IMR-90 (cell line): Measurements from ENCODE around the gene HSPA6. TPM values are rescaled to one million over a fixed set of nuclear protein-coding genes. Genes with fewer than 3 reads are reported as not detected.

Source experiments
- ATAC-seq: fragments of 200-7000 bp; cut with Tn5 transposase; 2 replicates; pipeline ENCODE4 v1.9.1; 2020; ENCODE audit warnings: low read depth, mild to moderate bottlenecking, moderate library complexity
- BruUV-seq: library from RNA; stranded (reverse); fragments of 400-500 nt; replicated peaks from 2 replicates; lab custom pipeline; 2021; lab: Mats Ljungman, UMichigan
- CTCF ChIA-PET: fragments of 300-600 bp; formaldehyde crosslinking; extraction: SDS; loops from one replicate; lab custom pipeline; 2021; ENCODE audit warnings: antibody characterized with exemption; lab: Yijun Ruan, JAX
- POLR2A ChIA-PET: fragments of 300-600 bp; sonication (Branson Sonifier 250); formaldehyde crosslinking; loops from one replicate; lab custom pipeline; 2022; ENCODE audit warnings: antibody characterized with exemption; ENCODE audit not compliant: unreplicated experiment; lab: Charles Lee
- DNase-seq: peaks from one replicate; pipeline ENCODE4 v3.0.0; 2013
- H2AFZ ChIP-seq: replicated peaks from 2 replicates; pipeline ENCODE3; 2013; ENCODE audit warnings: low read length, mild to moderate bottlenecking; ENCODE audit not compliant: poor library complexity
- H2AK5ac ChIP-seq: 2 replicates; pipeline ENCODE4 v1.6.1; 2013; ENCODE audit warnings: low read depth, low read length, inconsistent platforms
- H2AK9ac ChIP-seq: replicated peaks from 2 replicates; pipeline ENCODE3; 2013; ENCODE audit warnings: mild to moderate bottlenecking, low read depth, low read length, moderate library complexity; ENCODE audit not compliant: poor library complexity
- H2BK120ac ChIP-seq: 2 replicates; pipeline ENCODE4 v1.6.1; 2013; ENCODE audit warnings: low read depth, low read length, inconsistent platforms
- H2BK15ac ChIP-seq: 3 replicates; pipeline ENCODE4 v1.6.1; 2013; ENCODE audit warnings: low read depth, low read length, inconsistent platforms
- H2BK20ac ChIP-seq: 2 replicates; pipeline ENCODE4 v1.6.1; 2013; ENCODE audit warnings: low read depth, mild to moderate bottlenecking, inconsistent platforms, low read length, moderate library complexity
- H2BK5ac ChIP-seq: 2 replicates; pipeline ENCODE4 v1.6.1; 2013; ENCODE audit warnings: mild to moderate bottlenecking, low read depth, low read length, inconsistent platforms; ENCODE audit not compliant: poor library complexity, severe bottlenecking
- H3K14ac ChIP-seq: replicated peaks from 2 replicates; pipeline ENCODE4 v1.6.1; 2013; ENCODE audit warnings: low read depth, low read length, inconsistent platforms
- H3K18ac ChIP-seq: 2 replicates; pipeline ENCODE4 v1.6.1; 2013; ENCODE audit warnings: low read depth, low read length, control low read depth
- H3K23ac ChIP-seq: 2 replicates; pipeline ENCODE4 v1.6.1; 2013; ENCODE audit warnings: low read depth, low read length, inconsistent platforms
- H3K27ac ChIP-seq: 2 replicates; pipeline ENCODE4 v1.5.1; 2013; ENCODE audit warnings: mild to moderate bottlenecking, control low read depth, low read length; ENCODE audit not compliant: insufficient read depth
- H3K27me3 ChIP-seq: 2 replicates; pipeline ENCODE4 v1.6.1; 2013; ENCODE audit warnings: low read length; ENCODE audit not compliant: control insufficient read depth, insufficient read depth
- H3K36me3 ChIP-seq: 2 replicates; pipeline ENCODE4 v1.6.1; 2013; ENCODE audit warnings: low read length, mixed read lengths; ENCODE audit not compliant: control insufficient read depth, insufficient read depth
- H3K4ac ChIP-seq: 2 replicates; pipeline ENCODE4 v1.6.1; 2013; ENCODE audit warnings: low read depth, low read length, inconsistent platforms
- H3K4me1 ChIP-seq: 2 replicates; pipeline ENCODE4 v1.6.1; 2013; ENCODE audit warnings: low read length, mixed read lengths; ENCODE audit not compliant: control insufficient read depth, insufficient read depth
- H3K4me2 ChIP-seq: 2 replicates; pipeline ENCODE4 v1.6.1; 2013; ENCODE audit warnings: low read depth, mild to moderate bottlenecking, control low read depth, low read length, moderate library complexity
- H3K4me3 ChIP-seq: 2 replicates; pipeline ENCODE4 v1.5.1; 2013; ENCODE audit warnings: low read depth, mild to moderate bottlenecking, control low read depth, low read length, moderate library complexity; ENCODE audit not compliant: insufficient read depth
- H3K56ac ChIP-seq: 2 replicates; pipeline ENCODE4 v1.6.1; 2013; ENCODE audit warnings: low read length, inconsistent platforms; ENCODE audit not compliant: insufficient read depth; ENCODE audit errors: extremely low read depth
- H3K79me1 ChIP-seq, 2 experiments: 2 replicates each; pipeline ENCODE4 v1.6.1; 2013; ENCODE audit warnings: low read length in 2 of 2, inconsistent platforms in 1 of 2, low read depth in 1 of 2
- H3K9ac ChIP-seq: 2 replicates; pipeline ENCODE4 v1.6.1; 2013; ENCODE audit warnings: low read depth, low read length, control low read depth
- H3K9me1 ChIP-seq: 2 replicates; pipeline ENCODE4 v1.6.1; 2013; ENCODE audit warnings: low read length, inconsistent platforms; ENCODE audit not compliant: insufficient read depth
- H3K9me3 ChIP-seq: 2 replicates; pipeline ENCODE4 v1.6.1; 2013; ENCODE audit warnings: low read length; ENCODE audit not compliant: control insufficient read depth, insufficient read depth
- H4K20me1 ChIP-seq: 2 replicates; pipeline ENCODE4 v1.6.1; 2013; ENCODE audit warnings: low read length, inconsistent platforms; ENCODE audit not compliant: insufficient read depth
- H4K5ac ChIP-seq: 2 replicates; pipeline ENCODE4 v1.6.1; 2013; ENCODE audit warnings: mild to moderate bottlenecking, low read depth, low read length, control low read depth
- H4K8ac ChIP-seq, 2 experiments: 2 replicates each; pipeline ENCODE4 v1.6.1; 2013; ENCODE audit warnings: low read depth in 2 of 2, low read length in 2 of 2, control low read depth in 1 of 2, inconsistent platforms in 1 of 2
- H4K91ac ChIP-seq: 2 replicates; pipeline ENCODE4 v1.6.1; 2013; ENCODE audit warnings: low read depth, low read length, inconsistent platforms; ENCODE audit not compliant: insufficient read depth
- RCOR1 ChIP-seq: IDR thresholded peaks from 2 replicates; pipeline ENCODE4 v1.6.1; 2012; ENCODE audit warnings: mild to moderate bottlenecking, low read length, improper control_type of control experiment; ENCODE audit not compliant: insufficient replicate concordance
- WGBS, 2 experiments: methylation state at CpG; one replicate each; pipeline versions ENCODE4 v1.1.5 to v1.1.7; 2013; ENCODE audit warnings: missing lambda C conversion rate in 2 of 2; ENCODE audit not compliant: insufficient read length in 1 of 2; ENCODE audit errors: extremely low coverage in 2 of 2; 5-methylcytosine and 5-hydroxymethylcytosine counted together
- dilution Hi-C: fragments of 300-500 bp; cut with HindIII; formaldehyde crosslinking; loops from one replicate; pipeline ENCODE4 v1.14.3; 2018; ENCODE audit warnings: low sequenced_read_pairs; ENCODE audit not compliant: unreplicated experiment
- in situ Hi-C: fragments of 300-500 bp; cut with MboI; formaldehyde crosslinking; loops from 3 replicates; pipeline ENCODE4 v1.14.3; 2019; ENCODE audit warnings: low sequenced_read_pairs, inconsistent platforms, mixed read lengths
- intact Hi-C: fragments of 100-400 bp; cut with micrococcal nuclease; formaldehyde crosslinking; loops from 2 replicates; pipeline ENCODE4 v1.10.0; 2022
- polyA plus RNA-seq, 3 experiments: library from polyadenylated mRNA; depleted of rRNA; stranded (reverse); fragments of >200 nt; gene quantifications; 2 replicates each; pipeline ENCODE4 v1.2.3, GENCODE V29; 2012; ENCODE audit warnings: low replicate concordance in 1 of 3
- total RNA-seq: library from RNA; depleted of rRNA; stranded (reverse); fragments of >200 nt; gene quantifications from 2 replicates; pipeline ENCODE4 v1.2.3, GENCODE V29; 2012
- TF ChIP-seq, protein P1 (sequence below): conservative IDR thresholded peaks from 2 replicates; pipeline ENCODE4 v1.5.1; 2012; ENCODE audit warnings: mild to moderate bottlenecking, low read depth, low read length, improper control_type of control experiment

HSPA6 gene
- total and polyA plus RNA-seq, 2 of the 4 experiments (the other 2 are of a cell fraction), result 0.54 to 0.67 TPM

DNA sequence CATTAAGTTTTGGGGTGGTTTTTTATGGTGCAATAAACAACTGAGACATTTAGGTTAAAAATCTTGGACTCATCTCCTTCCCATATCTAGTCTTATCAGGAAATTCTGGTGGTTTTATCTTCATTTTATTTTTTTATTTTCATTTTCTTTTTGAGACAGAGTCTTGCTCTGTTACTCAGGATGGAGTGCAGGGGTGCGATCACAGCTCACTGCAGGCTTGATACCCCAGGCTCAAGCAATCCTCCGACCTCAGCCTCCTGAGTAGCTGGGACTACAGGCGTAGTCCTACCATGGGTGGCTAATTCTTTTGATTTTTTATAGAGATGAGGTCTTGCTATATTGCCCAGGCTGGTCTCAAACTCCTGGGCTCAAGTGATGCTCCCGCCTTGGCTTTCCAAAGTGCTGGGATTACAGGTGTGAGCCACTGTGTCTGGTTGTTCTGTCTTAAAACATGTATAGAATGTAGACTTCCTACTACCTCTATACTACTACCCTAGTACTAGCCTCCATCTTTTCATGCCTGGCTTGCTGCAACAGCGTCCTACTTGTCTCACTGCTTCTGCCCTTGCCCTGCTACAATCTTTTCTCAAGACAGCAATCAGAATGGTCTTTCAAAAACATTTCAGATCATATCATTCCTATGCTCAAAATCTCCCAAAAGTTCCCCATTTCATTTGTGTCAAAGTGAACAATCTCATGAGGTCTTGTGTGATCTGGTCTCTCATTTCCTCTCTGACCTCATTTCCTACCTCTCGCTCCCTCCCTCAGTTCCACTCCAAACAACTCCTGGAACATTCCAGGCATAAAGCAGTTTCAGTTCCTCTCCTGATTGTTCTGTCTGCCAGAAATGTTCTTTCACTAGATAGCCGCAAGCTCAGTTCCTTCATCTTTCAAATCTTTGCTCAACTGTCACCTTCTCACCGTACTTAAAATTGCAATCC is 25.0 kb upstream of the HSPA6 start (continued):
- TF ChIP-seq, protein P1, sequence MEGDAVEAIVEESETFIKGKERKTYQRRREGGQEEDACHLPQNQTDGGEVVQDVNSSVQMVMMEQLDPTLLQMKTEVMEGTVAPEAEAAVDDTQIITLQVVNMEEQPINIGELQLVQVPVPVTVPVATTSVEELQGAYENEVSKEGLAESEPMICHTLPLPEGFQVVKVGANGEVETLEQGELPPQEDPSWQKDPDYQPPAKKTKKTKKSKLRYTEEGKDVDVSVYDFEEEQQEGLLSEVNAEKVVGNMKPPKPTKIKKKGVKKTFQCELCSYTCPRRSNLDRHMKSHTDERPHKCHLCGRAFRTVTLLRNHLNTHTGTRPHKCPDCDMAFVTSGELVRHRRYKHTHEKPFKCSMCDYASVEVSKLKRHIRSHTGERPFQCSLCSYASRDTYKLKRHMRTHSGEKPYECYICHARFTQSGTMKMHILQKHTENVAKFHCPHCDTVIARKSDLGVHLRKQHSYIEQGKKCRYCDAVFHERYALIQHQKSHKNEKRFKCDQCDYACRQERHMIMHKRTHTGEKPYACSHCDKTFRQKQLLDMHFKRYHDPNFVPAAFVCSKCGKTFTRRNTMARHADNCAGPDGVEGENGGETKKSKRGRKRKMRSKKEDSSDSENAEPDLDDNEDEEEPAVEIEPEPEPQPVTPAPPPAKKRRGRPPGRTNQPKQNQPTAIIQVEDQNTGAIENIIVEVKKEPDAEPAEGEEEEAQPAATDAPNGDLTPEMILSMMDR, result no peak

DNA sequence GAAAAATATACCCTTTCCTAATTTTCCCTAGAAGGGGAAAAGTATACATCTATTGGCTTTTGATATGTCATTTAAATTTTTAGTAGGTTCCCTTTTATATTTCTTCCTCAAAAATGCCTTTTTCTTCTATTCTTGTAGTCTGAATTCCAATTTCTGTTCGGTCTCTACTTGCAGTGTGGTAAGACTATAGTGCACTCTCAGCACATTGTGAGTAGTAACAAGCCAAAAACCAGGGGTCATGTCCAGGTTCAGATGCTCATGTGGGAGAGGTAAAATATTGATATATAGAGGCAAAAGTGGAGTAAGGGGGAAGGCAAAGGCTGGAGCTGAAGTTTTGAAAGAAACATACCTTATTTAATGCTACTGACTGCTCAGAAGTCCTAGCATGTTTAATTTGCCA is 23.1 kb upstream of the HSPA6 start:
- Histone ChIP-seq H3K79me1 (no peaks in the 10 kb centered on the region), H3K4me1 (no peaks in the 10 kb centered on the region), H3K9me1 (no peaks in the 10 kb centered on the region), H4K91ac (no peak overlapping the region), H2AFZ (no peak overlapping the region), H4K8ac (no peak overlapping the region), H3K4me3 (no peak overlapping the region), H3K56ac (no peak overlapping the region), H3K23ac (no peak overlapping the region), H2BK15ac (no peak overlapping the region), H3K9ac (no peak overlapping the region), H4K20me1 (no peaks in the 10 kb centered on the region), H4K5ac (no peak overlapping the region), H2BK5ac (no peak overlapping the region), H3K18ac (no peak overlapping the region), H3K27ac (no peak overlapping the region), H2BK120ac (no peak overlapping the region), H2BK20ac (no peak overlapping the region), H3K14ac (no peak overlapping the region), H3K27me3 (peaks cover 10% of the 10 kb centered on the region), H2AK9ac (no peak overlapping the region), H3K4ac (no peak overlapping the region), H3K4me2 (no peak overlapping the region), H2AK5ac (no peak overlapping the region), H3K9me3 (no peaks in the 10 kb centered on the region), H3K36me3 (no peaks in the 10 kb centered on the region)
- intact Hi-C loops, result no loop called here
- TF ChIP-seq RCOR1, result no peak
- no peak for DNase-seq
- 83% methylated on average over 1 of the region's 1 CpG; no CpG with 5 or more reads in 1 of the 2 experiments for WGBS, 2 experiments
- no TSS peak for BruUV-seq
- in situ Hi-C loops, result no loop called here
- ATAC-seq, result no peak
- dilution Hi-C loops, result no loop called here
- ChIA-PET POLR2A (no interaction called here), CTCF (no interaction called here)
